ENCODE data around the gene CRTAC1. TPM values are rescaled to one million over a fixed set of nuclear protein-coding genes. Genes with fewer than 3 reads are reported as not detected.
A peak's percentile ranks its signal among the peaks of the same experiment; 100 is the strongest.

Gene CRTAC1
- total RNA-seq, 1 donor, result not detected

- no peak overlapping the region for H2AFZ ChIP-seq (ENCODE audit: low read length)
- no peak overlapping the region for H3K27ac ChIP-seq (ENCODE audit: low read depth, low read length)
- H3K27me3 ChIP-seq (ENCODE audit: insufficient read depth, low read length), result peaks cover 54% of the 10 kb centered on the region
- no peak overlapping the region for H3K4me3 ChIP-seq (ENCODE audit: insufficient read depth, low read length)
- H3K36me3 ChIP-seq (ENCODE audit: insufficient read depth, low read length), result no peaks in the 10 kb centered on the region
- DNase-seq (ENCODE audit: insufficient read length, low spot score, missing footprints), result peak; percentile 91
- no peak overlapping the region for H3K4me2 ChIP-seq (ENCODE audit: insufficient read depth, low read length)
- H3K4me1 ChIP-seq (ENCODE audit: insufficient read depth, low read length), result no peaks in the 10 kb centered on the region
- H4K20me1 ChIP-seq (ENCODE audit: insufficient read depth, low read length), result no peaks in the 10 kb centered on the region
- H3K79me2 ChIP-seq (ENCODE audit: insufficient read depth, low read length), result no peaks in the 10 kb centered on the region
- H3K9me3 ChIP-seq (ENCODE audit: low read depth, low read length), result no peaks in the 10 kb centered on the region
- no peak for TF ChIP-seq CTCF (IDR thresholded peaks at IDR 0.05; ENCODE audit: extremely low read depth, low read depth, low read length)
Measured at GRCh38 chr10:98029149-98030092, 1.0 kb downstream of the CRTAC1 start.

GRCh38 chr10:98028168-98028770 is 2.2 kb downstream of the CRTAC1 start:
- no peak overlapping the region for H3K4me2 ChIP-seq (ENCODE audit: insufficient read depth, low read length)
- no peaks in the 10 kb centered on the region for H3K36me3 ChIP-seq (ENCODE audit: insufficient read depth, low read length)
- H3K27ac ChIP-seq (ENCODE audit: low read depth, low read length), result no peak overlapping the region
- H3K79me2 ChIP-seq (ENCODE audit: insufficient read depth, low read length), result no peaks in the 10 kb centered on the region
- no peaks in the 10 kb centered on the region for H4K20me1 ChIP-seq (ENCODE audit: insufficient read depth, low read length)
- H3K9me3 ChIP-seq (ENCODE audit: low read depth, low read length), result no peaks in the 10 kb centered on the region
- H3K4me1 ChIP-seq (ENCODE audit: insufficient read depth, low read length), result no peaks in the 10 kb centered on the region
- peak; percentile 71 for TF ChIP-seq CTCF (IDR thresholded peaks at IDR 0.05; ENCODE audit: extremely low read depth, low read depth, low read length)
- peaks cover 44% of the 10 kb centered on the region for H3K27me3 ChIP-seq (ENCODE audit: insufficient read depth, low read length)
- H2AFZ ChIP-seq (ENCODE audit: low read length), result no peak overlapping the region
- no peak for DNase-seq (ENCODE audit: insufficient read length, low spot score, missing footprints)
- H3K4me3 ChIP-seq (ENCODE audit: insufficient read depth, low read length), result no peak overlapping the region

- no peaks in the 10 kb centered on the region for H3K27me3 ChIP-seq (ENCODE audit: insufficient read depth, low read length)
- no peak for TF ChIP-seq CTCF (IDR thresholded peaks at IDR 0.05; ENCODE audit: extremely low read depth, low read depth, low read length)
- no peak overlapping the region for H3K4me3 ChIP-seq (ENCODE audit: insufficient read depth, low read length)
- DNase-seq (ENCODE audit: insufficient read length, low spot score, missing footprints), result no peak
- no peaks in the 10 kb centered on the region for H3K9me3 ChIP-seq (ENCODE audit: low read depth, low read length)
- H3K4me2 ChIP-seq (ENCODE audit: insufficient read depth, low read length), result no peak overlapping the region
- H3K27ac ChIP-seq (ENCODE audit: low read depth, low read length), result no peak overlapping the region
- H2AFZ ChIP-seq (ENCODE audit: low read length), result no peak overlapping the region
- H4K20me1 ChIP-seq (ENCODE audit: insufficient read depth, low read length), result no peaks in the 10 kb centered on the region
- H3K4me1 ChIP-seq (ENCODE audit: insufficient read depth, low read length), result no peaks in the 10 kb centered on the region
- H3K79me2 ChIP-seq (ENCODE audit: insufficient read depth, low read length), result no peaks in the 10 kb centered on the region
- no peaks in the 10 kb centered on the region for H3K36me3 ChIP-seq (ENCODE audit: insufficient read depth, low read length)
Measured at GRCh38 chr10:98023024-98023423, 7.4 kb downstream of the CRTAC1 start.

- Histone ChIP-seq H3K9me3 (ENCODE audit: low read depth, low read length) (no peaks in the 10 kb centered on the region), H3K36me3 (ENCODE audit: insufficient read depth, low read length) (no peaks in the 10 kb centered on the region), H3K27ac (ENCODE audit: low read depth, low read length) (no peak overlapping the region), H3K4me2 (ENCODE audit: insufficient read depth, low read length) (no peak overlapping the region), H3K4me3 (ENCODE audit: insufficient read depth, low read length) (no peak overlapping the region), H3K79me2 (ENCODE audit: insufficient read depth, low read length) (no peaks in the 10 kb centered on the region), H4K20me1 (ENCODE audit: insufficient read depth, low read length) (no peaks in the 10 kb centered on the region), H3K27me3 (ENCODE audit: insufficient read depth, low read length) (peaks cover 1% of the 10 kb centered on the region), H2AFZ (ENCODE audit: low read length) (no peak overlapping the region), H3K4me1 (ENCODE audit: insufficient read depth, low read length) (no peaks in the 10 kb centered on the region)
- DNase-seq (ENCODE audit: insufficient read length, low spot score, missing footprints), result no peak
- TF ChIP-seq CTCF (IDR thresholded peaks at IDR 0.05; ENCODE audit: extremely low read depth, low read depth, low read length), result no peak
Measured at GRCh38 chr10:98020784-98021183, 9.6 kb downstream of the CRTAC1 start.

Data from osteoblast (primary cell).